ENCODE measurements around the gene CTNNA1.

CTNNA1 gene

DNA sequence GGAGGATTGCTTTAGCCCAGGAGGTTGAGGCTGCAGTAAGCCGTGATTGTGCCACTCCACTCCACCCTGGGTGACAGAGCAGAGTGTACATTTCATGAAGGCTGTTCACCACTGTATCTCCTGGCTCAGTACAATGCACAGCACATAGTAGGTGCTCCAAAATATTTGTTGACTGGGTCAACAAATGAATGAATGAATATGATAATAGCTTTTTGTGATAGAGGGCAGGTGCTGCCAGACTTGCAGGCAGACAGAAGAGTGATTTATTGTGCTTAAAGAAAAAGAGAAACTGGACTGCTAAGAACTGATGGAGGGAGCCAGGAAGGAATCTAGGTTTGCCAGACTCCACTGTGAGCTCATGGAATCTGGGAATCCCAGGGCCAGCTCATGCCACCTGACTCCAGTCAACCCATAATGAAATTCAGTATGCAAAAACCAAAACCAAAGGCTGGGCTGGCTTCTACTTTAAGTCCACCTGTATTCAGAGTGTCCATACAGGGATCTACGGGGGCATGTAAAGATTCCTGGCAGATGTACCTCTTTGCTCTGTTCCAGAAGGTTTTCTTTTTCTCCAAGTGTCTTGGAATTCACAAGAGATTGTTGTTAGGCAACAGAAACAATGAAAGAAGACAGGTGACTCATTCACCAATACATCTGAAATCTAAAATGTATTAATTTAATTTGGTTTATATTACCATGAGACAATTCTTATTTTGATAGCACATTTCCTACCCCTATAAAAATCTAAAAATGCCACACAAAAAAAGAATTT is 15.5 kb upstream of the CTNNA1 start:
- Histone ChIP-seq H3K36me3 (ENCODE audit: insufficient read depth, low read length) (no peaks in the 10 kb centered on the region), H3K9me2 (replicated peaks; ENCODE audit: low read depth, low read length) (no peaks in the 10 kb centered on the region), H3F3A (ENCODE audit: low read depth) (no peaks in the 10 kb centered on the region), H3K4me1 (ENCODE audit: insufficient read depth, low read length, poor library complexity, severe bottlenecking) (peaks cover 2% of the 10 kb centered on the region), H4K20me1 (ENCODE audit: insufficient read depth, low read length, poor library complexity, severe bottlenecking) (no peaks in the 10 kb centered on the region), H3K4me3 (ENCODE audit: low read length, poor library complexity, severe bottlenecking) (no peak overlapping the region), H3K4me2 (ENCODE audit: low read depth, low read length, poor library complexity, severe bottlenecking) (no peak overlapping the region), H3K9ac (ENCODE audit: low read depth, low read length, poor library complexity, severe bottlenecking) (no peak overlapping the region), H3K79me2 (ENCODE audit: insufficient read depth, low read length) (no peaks in the 10 kb centered on the region), H3K9me3 (ENCODE audit: insufficient read depth, low read depth, low read length) (no peaks in the 10 kb centered on the region), H3K27me3 (ENCODE audit: insufficient read depth, low read length, poor library complexity, severe bottlenecking) (no peaks in the 10 kb centered on the region), H2AFZ (ENCODE audit: low read length) (no peak overlapping the region)
- TF ChIP-seq EZH2phosphoT487 (IDR thresholded peaks at IDR 0.05; ENCODE audit: borderline replicate concordance), result no peak
- TF ChIP-seq, protein P1, sequence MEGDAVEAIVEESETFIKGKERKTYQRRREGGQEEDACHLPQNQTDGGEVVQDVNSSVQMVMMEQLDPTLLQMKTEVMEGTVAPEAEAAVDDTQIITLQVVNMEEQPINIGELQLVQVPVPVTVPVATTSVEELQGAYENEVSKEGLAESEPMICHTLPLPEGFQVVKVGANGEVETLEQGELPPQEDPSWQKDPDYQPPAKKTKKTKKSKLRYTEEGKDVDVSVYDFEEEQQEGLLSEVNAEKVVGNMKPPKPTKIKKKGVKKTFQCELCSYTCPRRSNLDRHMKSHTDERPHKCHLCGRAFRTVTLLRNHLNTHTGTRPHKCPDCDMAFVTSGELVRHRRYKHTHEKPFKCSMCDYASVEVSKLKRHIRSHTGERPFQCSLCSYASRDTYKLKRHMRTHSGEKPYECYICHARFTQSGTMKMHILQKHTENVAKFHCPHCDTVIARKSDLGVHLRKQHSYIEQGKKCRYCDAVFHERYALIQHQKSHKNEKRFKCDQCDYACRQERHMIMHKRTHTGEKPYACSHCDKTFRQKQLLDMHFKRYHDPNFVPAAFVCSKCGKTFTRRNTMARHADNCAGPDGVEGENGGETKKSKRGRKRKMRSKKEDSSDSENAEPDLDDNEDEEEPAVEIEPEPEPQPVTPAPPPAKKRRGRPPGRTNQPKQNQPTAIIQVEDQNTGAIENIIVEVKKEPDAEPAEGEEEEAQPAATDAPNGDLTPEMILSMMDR (conservative IDR thresholded peaks at IDR 0.05; ENCODE audit: low read length), result no peak

DNA sequence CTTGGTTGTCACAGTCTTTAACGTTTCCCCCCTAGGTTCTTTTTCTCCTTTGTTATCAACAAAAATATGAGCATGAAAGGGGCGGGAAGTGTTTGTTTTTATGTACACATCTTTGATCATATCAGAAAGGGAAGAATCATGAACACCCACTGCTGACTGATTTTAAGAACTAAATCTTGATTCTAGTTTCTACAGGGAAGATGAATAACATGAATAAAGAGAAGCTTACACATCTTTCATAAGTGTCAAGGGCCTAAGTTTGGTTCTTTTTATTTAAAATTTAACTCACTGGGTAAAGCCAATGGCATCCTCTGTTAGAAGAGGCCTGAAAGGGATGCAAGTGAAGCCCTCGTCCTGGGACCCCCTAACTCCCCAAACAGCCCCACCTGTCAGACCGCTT is 14.8 kb upstream of the CTNNA1 start:
- Histone ChIP-seq H3K27me3 (ENCODE audit: insufficient read depth, low read length, poor library complexity, severe bottlenecking) (no peaks in the 10 kb centered on the region), H3K4me1 (ENCODE audit: insufficient read depth, low read length, poor library complexity, severe bottlenecking) (peaks cover 4% of the 10 kb centered on the region), H3K4me3 (ENCODE audit: low read length, poor library complexity, severe bottlenecking) (no peak overlapping the region), H3K9ac (ENCODE audit: low read depth, low read length, poor library complexity, severe bottlenecking) (no peak overlapping the region), H3K4me2 (ENCODE audit: low read depth, low read length, poor library complexity, severe bottlenecking) (no peak overlapping the region), H3K9me3 (ENCODE audit: insufficient read depth, low read depth, low read length) (no peaks in the 10 kb centered on the region), H4K20me1 (ENCODE audit: insufficient read depth, low read length, poor library complexity, severe bottlenecking) (no peaks in the 10 kb centered on the region), H3K36me3 (ENCODE audit: insufficient read depth, low read length) (no peaks in the 10 kb centered on the region), H2AFZ (ENCODE audit: low read length) (no peak overlapping the region), H3F3A (ENCODE audit: low read depth) (no peaks in the 10 kb centered on the region), H3K9me2 (replicated peaks; ENCODE audit: low read depth, low read length) (no peaks in the 10 kb centered on the region), H3K79me2 (ENCODE audit: insufficient read depth, low read length) (no peaks in the 10 kb centered on the region)
- TF ChIP-seq, protein P1 (conservative IDR thresholded peaks at IDR 0.05; ENCODE audit: low read length), result no peak
- no peak for TF ChIP-seq EZH2phosphoT487 (IDR thresholded peaks at IDR 0.05; ENCODE audit: borderline replicate concordance)

DNA sequence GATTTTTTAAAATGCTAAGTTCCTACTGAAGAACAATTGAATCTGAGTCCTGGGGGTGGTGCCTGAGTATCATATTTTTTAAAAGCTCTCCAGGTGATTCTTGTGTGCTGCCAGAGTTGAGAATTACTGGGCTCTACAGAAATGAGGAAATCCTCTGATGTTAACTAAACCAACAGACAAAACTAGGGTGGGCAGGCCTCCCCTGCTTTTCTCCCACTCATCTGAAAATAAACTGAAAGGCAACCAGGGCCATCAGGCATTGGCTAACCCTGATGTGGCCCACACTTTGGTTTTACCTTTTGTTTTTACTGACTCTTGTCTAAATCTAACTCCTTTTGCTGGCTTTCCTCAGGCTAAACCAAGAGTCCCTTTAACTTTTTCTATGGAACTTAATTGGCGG is 13.3 kb upstream of the CTNNA1 start:
- Histone ChIP-seq H3K4me1 (ENCODE audit: insufficient read depth, low read length, poor library complexity, severe bottlenecking) (peaks cover 4% of the 10 kb centered on the region), H3K79me2 (ENCODE audit: insufficient read depth, low read length) (no peaks in the 10 kb centered on the region), H3K4me3 (ENCODE audit: low read length, poor library complexity, severe bottlenecking) (no peak overlapping the region), H3K9ac (ENCODE audit: low read depth, low read length, poor library complexity, severe bottlenecking) (no peak overlapping the region), H3K27me3 (ENCODE audit: insufficient read depth, low read length, poor library complexity, severe bottlenecking) (no peaks in the 10 kb centered on the region), H4K20me1 (ENCODE audit: insufficient read depth, low read length, poor library complexity, severe bottlenecking) (no peaks in the 10 kb centered on the region), H3F3A (ENCODE audit: low read depth) (no peaks in the 10 kb centered on the region), H3K4me2 (ENCODE audit: low read depth, low read length, poor library complexity, severe bottlenecking) (no peak overlapping the region), H3K9me3 (ENCODE audit: insufficient read depth, low read depth, low read length) (no peaks in the 10 kb centered on the region), H3K9me2 (replicated peaks; ENCODE audit: low read depth, low read length) (no peaks in the 10 kb centered on the region), H3K36me3 (ENCODE audit: insufficient read depth, low read length) (no peaks in the 10 kb centered on the region), H2AFZ (ENCODE audit: low read length) (no peak overlapping the region)
- no peak for TF ChIP-seq EZH2phosphoT487 (IDR thresholded peaks at IDR 0.05; ENCODE audit: borderline replicate concordance)
- TF ChIP-seq, protein P1 (conservative IDR thresholded peaks at IDR 0.05; ENCODE audit: low read length), result no peak
